Nephron (organoid): ENCODE measurements around the gene PDE4D.

Experiments used
- H3K27ac Mint-ChIP-seq, 3 experiments: 2 replicates each; pipeline ENCODE4 v1.8.0; 2020; ENCODE audit warnings: mixed read lengths in 3 of 3, mild to moderate bottlenecking in 2 of 3, moderate library complexity in 1 of 3
- H3K27me3 Mint-ChIP-seq: 2 replicates; pipeline ENCODE4 v1.8.0; 2021; ENCODE audit warnings: low read depth, mild to moderate bottlenecking, moderate library complexity, mixed read lengths
- H3K36me3 Mint-ChIP-seq: 2 replicates; pipeline ENCODE4 v1.8.0; 2020; ENCODE audit warnings: low read depth, mixed read lengths
- H3K4me1 Mint-ChIP-seq: 2 replicates; pipeline ENCODE4 v1.8.0; 2020; ENCODE audit warnings: mixed read lengths
- H3K4me3 Mint-ChIP-seq, 3 experiments: 2 replicates each; pipeline ENCODE4 v1.8.0; 2020; ENCODE audit warnings: mild to moderate bottlenecking in 3 of 3, mixed read lengths in 3 of 3, moderate library complexity in 2 of 3
- H3K9me3 Mint-ChIP-seq: 2 replicates; pipeline ENCODE4 v1.8.0; 2020; ENCODE audit warnings: mixed read lengths
- CTCF ChIP-seq, 3 experiments: fragments of 200-600 bp; sonication (generic); IDR thresholded peaks; one replicate each; pipeline ENCODE4 v1.5.0; 2021; ENCODE audit warnings: antibody characterized with exemption in 3 of 3; ENCODE audit not compliant: unreplicated experiment in 3 of 3

PDE4D gene

GRCh38 chr5:59685793-59686192 lies 207.7 kb downstream of the PDE4D start:
- H3K27ac Mint-ChIP-seq: no peak overlapping the region
- no peaks in the 10 kb centered on the region for H3K36me3 Mint-ChIP-seq
- peaks cover 13% of the 10 kb centered on the region for H3K4me1 Mint-ChIP-seq
- H3K27me3 Mint-ChIP-seq: no peaks in the 10 kb centered on the region
- no peak overlapping the region for H3K4me3 Mint-ChIP-seq
- H3K9me3 Mint-ChIP-seq: peaks cover 17% of the 10 kb centered on the region
- TF ChIP-seq CTCF (IDR thresholded peaks at IDR 0.05; ENCODE audit: unreplicated experiment in 3 of 3): no peak

GRCh38 chr5:59685191-59685530 lies 208.4 kb downstream of the PDE4D start:
- TF ChIP-seq CTCF (IDR thresholded peaks at IDR 0.05; ENCODE audit: unreplicated experiment in 3 of 3): no peak
- peaks cover 13% of the 10 kb centered on the region for H3K4me1 Mint-ChIP-seq
- no peak overlapping the region for H3K4me3 Mint-ChIP-seq
- no peaks in the 10 kb centered on the region for H3K27me3 Mint-ChIP-seq
- H3K27ac Mint-ChIP-seq: no peak overlapping the region
- H3K36me3 Mint-ChIP-seq: no peaks in the 10 kb centered on the region
- H3K9me3 Mint-ChIP-seq: peaks cover 11% of the 10 kb centered on the region

- TF ChIP-seq CTCF (IDR thresholded peaks at IDR 0.05; ENCODE audit: unreplicated experiment in 3 of 3): no peak
- Mint-ChIP-seq H3K4me3 (no peak overlapping the region), H3K27ac (no peak overlapping the region), H3K9me3 (peaks cover 9% of the 10 kb centered on the region), H3K4me1 (peaks cover 13% of the 10 kb centered on the region), H3K27me3 (no peaks in the 10 kb centered on the region), H3K36me3 (no peaks in the 10 kb centered on the region)
These were observed 208.9 kb downstream of the PDE4D start for GRCh38 chr5:59684388-59685190.

GRCh38 chr5:59683311-59683710 lies 210.2 kb downstream of the PDE4D start:
- Mint-ChIP-seq H3K9me3 (peaks cover 4% of the 10 kb centered on the region), H3K4me3 (no peak overlapping the region), H3K27ac (no peak overlapping the region), H3K4me1 (peaks cover 13% of the 10 kb centered on the region), H3K27me3 (no peaks in the 10 kb centered on the region), H3K36me3 (no peaks in the 10 kb centered on the region)
- TF ChIP-seq CTCF (IDR thresholded peaks at IDR 0.05; ENCODE audit: unreplicated experiment in 3 of 3): no peak

GRCh38 chr5:59682542-59682941 lies 211.0 kb downstream of the PDE4D start:
- no peak for TF ChIP-seq CTCF (IDR thresholded peaks at IDR 0.05; ENCODE audit: unreplicated experiment in 3 of 3)
- peaks cover 2% of the 10 kb centered on the region for H3K9me3 Mint-ChIP-seq
- peaks cover 13% of the 10 kb centered on the region for H3K4me1 Mint-ChIP-seq
- no peak overlapping the region for H3K27ac Mint-ChIP-seq
- H3K4me3 Mint-ChIP-seq: no peak overlapping the region
- H3K27me3 Mint-ChIP-seq: no peaks in the 10 kb centered on the region
- H3K36me3 Mint-ChIP-seq: no peaks in the 10 kb centered on the region

GRCh38 chr5:59678943-59679342 lies 214.6 kb downstream of the PDE4D start:
- no peak for TF ChIP-seq CTCF (IDR thresholded peaks at IDR 0.05; ENCODE audit: unreplicated experiment in 3 of 3)
- no peak overlapping the region for H3K27ac Mint-ChIP-seq

More at GRCh38 chr5:59678943-59679342, 214.6 kb downstream of the PDE4D start:
- H3K9me3 Mint-ChIP-seq: no peaks in the 10 kb centered on the region
- H3K4me3 Mint-ChIP-seq: no peak overlapping the region
- no peaks in the 10 kb centered on the region for H3K27me3 Mint-ChIP-seq
- H3K4me1 Mint-ChIP-seq: no peaks in the 10 kb centered on the region
- no peaks in the 10 kb centered on the region for H3K36me3 Mint-ChIP-seq
